Endometrium (tissue), 2 donors: ENCODE data around the gene NUP133.
"Not testable (repeated sequence)": the region's sequence is repeated elsewhere in the genome, so short reads cannot be mapped to it uniquely, and the experiment has no call there.

ENCODE experiments used
- FAIRE-seq: peaks from 2 replicates; lab custom pipeline; 2012; peaks lifted over from hg19 to GRCh38; lab: Jason Lieb, UNC
- donor health status: control.
- donor health status: control.

Gene NUP133

DNA sequence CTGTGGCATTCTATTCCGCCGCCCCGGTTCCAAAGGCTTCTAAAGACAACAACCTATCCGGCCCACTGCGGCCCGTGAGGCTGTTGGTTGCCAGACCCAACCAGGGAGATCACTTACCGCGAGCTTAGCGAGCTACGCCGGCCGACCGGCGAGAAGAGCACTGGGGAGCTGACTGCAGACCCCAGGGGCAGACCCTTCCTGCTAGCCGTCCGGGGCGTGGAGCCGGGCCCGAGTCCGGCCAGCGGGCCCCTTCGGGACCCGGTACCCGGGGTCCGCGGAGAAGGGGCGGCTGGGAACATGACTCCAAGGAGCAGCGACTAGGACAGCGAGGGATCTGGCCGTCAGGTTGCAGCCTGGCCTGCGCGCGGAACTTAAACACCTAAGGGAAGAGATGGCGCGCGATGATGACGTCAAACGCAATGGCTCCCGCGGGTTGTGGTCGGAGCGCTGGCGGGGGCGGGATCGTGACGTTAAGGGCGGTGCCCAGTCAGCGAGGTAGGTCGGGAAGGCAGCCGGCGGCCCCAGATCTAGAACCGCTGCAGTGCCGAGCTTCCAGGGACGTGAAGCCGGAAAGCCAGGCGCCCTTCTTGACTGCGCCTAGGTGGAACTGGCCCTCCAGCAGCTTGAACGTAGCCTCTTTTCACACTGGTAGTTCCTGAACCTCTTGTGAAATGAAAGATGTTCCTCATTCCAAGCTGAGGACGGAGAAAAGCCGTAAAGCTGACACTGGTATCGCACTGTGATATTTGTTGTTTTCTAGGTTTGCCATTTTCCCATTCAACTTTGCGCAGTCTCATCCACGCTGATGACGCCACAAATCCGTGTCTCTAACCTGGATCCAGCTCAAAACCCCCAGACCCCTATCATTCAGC, at the start of gene NUP133:
TSS of gene NUP133 (minus strand) at position 391 of the 872 bp plus-strand sequence. CDS start at position 299, 92 bp downstream.
- FAIRE-seq: peak; percentile 67

DNA sequence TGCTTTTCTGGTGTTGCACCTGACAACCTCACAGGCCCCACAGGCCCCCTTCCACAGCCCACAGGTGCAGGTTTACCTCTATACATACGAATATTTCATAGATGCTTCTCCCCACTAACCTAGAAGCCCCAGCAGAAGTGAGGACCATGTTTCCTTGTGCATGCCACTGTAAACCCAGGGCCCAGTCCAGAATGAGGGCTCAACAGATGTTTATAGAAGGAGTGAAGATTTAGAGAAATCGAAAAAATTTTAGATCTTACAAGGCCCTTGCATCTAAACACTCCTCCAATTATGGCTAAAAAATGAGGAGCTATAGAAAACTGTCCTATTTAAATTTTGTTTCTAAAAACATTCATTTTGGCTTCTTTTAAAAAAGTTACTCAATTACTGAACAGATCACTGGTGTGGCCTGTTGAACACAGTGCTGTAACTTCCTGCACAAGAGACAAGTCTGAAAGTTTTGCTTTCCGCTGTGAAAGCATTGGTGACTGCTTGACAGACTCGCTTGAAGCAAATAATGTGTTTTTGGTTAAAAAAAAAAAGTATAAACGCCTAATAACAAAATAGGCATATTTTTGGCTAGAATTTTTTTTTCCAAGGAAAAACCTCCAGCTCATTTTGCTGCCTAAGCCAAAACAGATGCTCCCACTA, 49.2 kb upstream of the NUP133 start:
- no peak for FAIRE-seq

DNA sequence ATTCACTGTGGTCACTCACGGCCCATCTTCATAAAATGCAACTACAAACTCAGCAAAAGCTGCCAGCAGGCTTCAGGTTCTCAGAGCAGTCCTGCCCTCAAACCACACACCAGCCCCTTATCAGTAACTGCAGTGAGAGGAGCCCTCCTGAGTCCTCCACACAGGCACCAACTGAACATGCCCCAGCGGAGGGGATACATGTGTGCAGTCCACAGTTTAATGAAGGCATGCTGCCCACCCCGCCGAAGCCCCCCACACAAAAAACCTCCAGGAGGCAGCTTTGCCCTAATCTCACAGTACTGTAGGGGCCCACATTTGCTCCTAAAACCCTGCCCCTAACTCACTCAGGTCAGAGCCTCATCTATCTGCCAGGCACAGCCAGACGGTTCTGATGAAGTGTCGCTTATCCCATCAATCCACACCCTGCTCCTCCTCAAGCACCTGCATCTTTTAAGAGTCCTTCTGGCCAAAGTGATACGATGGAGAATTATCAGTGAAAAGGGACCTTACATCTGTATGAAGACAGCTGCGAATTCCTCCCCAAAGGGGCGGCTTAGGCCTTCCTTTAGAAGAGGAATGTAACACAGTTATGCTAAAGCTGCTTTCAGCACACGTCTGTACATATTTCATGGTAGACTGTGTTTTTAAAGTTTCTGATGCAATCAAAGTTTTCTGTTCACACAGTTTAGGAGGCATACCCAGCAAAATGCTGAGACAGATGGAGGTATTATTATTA, 46.9 kb upstream of the NUP133 start:
- FAIRE-seq: no peak

DNA sequence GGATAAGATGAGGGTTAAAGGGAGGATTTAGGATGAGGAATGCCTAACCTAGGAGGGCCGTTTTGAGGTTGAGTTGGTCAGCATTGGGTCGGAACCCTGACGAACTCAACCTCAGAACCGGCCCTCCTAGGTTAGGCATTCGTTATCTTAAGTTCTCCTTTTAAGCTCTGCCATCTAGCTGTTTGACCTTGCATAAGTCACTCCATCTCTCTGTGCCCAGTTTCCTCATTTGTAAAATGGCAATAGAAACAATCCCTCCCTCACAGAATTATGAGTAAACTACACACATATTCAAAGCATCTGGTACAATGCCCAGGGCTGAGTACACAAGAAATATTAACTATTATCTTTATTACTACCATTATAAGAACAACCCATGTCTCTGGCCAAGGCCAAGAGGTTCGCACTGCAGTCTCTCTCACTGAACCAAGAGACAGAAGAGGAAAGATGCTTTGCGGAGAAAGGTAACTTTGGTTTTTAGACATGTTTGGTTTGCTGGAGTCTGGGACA, 45.5 kb upstream of the NUP133 start:
- no peak for FAIRE-seq

DNA sequence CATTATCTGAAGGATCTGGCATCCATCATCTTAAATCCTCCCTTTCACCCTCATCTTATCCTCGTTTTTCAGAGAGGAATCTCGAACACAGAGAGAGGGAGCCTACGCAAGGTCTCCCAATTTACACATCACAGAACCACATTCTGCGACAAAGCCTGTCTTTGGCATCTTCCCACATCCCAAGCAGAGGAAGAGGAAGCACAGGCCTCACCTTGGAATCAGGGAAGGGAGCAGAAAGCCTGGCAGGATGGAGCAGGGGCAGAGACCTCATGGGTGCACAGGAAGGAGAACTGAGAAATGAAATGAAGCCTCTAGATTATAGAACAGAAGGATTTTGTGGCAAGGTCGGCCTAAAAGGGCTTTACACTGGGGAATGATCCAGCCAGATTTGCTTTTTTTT, 44.6 kb upstream of the NUP133 start:
- FAIRE-seq: no peak

DNA sequence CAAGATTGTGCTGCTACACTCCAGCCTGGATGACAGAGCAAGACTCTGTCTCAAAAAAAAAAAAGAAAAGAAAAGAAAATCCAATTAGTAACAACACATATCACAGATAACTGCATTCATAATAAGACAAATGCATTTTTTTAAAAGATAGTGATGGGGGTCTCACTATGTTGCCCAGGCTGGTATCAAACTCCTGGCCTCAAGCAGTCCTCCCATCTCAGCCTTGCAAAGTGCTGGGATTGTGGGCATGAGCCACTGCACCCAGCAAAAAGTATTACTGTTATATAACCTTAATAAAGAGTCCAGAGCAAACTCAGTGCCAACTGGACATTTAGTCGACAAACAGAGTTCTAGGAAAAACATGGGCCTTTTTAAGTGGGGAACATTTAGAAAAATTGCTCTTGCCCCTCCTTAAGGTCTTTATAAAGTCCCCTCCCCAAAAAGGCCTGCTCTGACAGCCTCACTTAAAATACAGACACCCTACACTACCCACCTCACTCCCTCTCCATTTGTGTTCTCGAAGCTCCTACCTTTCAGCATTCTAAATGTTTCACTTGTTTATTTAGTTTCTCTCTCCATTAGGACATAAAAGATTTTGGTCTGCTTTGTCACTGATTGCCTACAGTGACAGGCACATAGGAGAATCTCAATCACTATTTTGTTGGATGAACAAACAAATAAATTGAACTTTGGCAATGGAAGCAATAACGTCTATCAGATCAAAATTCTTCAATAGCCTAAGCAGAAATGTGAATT, 42.8 kb upstream of the NUP133 start:
- no peak for FAIRE-seq

DNA sequence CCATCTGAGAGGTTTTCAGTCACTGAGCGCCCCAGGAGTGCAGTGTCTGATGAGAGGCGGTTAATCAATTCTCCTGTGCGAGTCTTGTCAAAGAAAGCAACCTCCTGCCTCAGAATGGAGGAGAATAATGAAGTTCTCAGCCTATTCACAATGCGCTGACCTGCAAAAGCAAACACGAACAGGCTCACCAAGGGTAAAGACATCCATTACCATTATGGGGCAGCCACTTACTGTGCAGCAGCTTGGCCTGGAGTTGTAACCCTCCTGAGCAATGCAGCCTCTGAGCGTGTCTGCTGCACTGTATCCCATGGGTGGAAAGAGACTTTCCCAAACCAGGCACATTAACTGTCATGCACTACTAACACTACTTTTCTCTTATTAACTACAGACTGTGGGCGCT, 39.4 kb upstream of the NUP133 start:
- FAIRE-seq: no peak

DNA sequence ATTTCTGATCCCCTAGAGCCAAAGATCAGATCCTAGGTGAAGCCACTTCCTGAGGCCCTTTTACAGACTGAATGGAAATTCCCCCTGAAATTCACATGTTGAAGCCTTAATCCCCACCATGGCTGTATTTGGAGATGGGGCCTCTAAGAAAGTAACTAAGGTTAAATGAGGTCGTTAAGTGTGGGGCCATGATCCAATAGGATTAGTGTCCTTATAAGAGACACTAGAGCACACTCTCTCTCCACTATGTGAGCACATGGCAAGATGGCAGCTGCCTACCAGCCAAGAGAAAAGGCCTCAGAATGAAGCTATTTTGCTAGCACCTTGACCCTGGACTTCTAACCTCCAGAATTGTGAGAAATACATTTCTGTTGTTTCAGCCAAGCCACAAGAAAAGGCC, 36.4 kb upstream of the NUP133 start:
- FAIRE-seq: no peak

DNA sequence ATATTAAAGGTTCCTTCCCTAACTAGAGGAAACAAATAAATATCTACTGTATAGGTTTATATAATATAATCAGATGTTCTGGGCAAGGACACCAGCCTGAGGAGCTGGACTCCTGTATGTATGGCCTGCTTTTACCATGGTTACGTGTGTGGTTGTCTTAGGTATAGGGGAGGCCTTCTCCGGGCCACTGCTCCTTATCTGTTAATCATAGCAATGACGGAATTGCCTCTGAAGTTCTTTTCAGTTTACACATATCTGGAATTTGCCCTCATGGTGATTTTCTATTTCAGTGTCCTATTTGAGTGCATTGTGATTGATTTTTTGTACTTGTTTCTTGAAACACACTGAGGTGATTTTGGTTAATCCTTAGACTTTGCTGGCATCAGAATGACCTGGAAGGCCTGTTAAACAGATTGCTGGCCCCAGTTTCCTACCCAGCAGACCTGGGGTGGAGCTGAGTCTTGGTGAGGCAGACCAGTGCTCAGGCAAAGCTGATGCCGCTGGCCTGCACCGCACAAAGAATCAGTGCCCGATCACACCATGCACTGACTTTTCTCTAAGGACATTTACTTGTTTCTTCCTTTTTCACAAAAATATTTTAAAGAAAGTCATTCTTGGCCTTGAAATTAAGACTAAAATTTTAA, 31.8 kb upstream of the NUP133 start:
- FAIRE-seq: no peak

DNA sequence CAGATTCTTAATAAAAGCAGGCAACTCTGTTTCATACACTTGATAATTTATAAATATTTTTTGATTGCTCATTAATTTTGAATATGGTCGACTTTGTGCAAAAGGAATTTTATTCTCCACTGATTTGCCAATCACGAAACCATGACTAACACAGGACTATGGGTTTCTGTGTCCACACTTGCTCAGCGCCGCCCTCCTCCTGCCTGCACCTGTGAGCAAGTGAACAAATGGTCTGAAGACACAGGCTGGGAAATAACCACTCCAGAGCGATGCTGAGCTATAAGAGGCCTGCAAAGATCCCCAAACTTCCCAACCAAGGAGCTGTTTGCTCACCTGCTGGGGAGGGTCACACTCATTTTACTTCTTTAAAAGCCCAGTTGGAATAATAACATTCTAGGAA, 30.8 kb upstream of the NUP133 start:
- no peak for FAIRE-seq

DNA sequence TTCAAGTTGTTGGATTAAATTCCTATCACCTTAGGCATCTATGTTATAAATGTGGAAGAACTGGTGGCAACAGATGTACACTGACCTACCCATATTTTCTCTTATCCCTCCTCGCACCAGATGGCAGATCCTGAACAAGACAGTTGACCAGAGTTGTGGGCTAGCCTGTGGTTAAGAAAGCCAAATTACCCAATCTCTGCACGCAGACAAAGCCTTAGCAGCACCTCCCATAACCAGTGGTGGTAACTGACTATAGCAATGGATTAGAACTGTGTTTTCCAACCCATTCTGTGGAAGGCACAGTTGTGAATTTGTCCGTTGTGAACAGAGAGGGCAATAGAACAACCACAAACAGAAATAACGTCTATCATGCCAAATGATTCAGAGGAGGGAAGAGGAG, 29.8 kb upstream of the NUP133 start:
- FAIRE-seq: no peak

DNA sequence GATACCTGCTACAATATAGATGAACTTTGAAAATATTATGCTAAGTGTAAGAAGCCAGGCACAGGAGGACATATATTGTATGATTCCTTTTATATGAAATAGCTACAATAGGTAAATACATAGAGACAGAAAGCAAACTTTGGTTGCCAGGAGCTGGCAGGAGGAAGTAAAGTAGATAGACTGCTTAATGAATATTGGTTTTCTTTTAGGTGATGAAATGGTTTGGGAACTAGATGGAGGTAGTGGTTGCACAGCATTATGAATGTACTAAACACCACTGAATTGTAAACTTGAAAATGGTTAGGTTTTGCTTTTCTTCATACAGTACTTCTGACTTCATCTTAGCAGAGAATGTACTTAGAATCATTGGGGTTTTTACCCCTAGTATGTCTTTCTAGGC, 28.8 kb upstream of the NUP133 start:
- no peak for FAIRE-seq

DNA sequence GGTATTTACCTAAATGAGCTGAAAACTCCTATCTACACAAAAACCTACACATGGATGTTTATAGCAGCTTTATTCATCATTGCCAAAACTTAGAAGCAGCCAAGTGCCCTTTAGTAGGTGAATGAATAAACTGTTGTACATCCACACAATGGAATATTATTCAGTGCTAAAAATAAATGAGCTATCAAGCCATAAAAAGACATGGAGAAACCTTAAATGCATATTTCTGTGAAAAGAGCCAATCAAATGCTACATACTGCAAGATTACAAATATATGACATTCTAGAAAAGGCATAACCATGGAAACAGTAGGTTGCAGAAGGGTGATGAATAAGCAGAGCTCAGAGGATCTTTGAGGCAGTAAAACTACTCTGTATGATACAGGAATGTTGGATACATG, 27.1 kb upstream of the NUP133 start:
- FAIRE-seq: no peak

DNA sequence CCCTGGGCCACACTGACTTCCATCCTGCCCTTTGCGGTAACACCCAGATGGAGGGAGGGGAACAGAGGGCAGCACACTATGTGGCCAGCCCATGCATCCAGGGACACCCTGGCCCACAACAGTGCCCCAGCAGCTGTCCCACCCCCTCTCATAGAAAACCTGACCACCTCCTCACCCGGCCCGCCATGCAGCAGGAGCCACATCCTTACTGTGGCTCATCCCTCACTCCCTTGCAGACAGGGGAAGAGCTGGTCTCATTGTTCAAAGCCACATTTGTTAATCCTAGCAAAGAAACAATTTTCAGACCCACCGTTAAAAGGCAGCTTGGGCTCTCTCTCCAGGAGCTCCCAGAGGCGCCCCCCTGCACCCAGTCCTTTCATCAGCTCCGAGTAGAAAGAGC, 23.2 kb upstream of the NUP133 start:
- FAIRE-seq: no peak

DNA sequence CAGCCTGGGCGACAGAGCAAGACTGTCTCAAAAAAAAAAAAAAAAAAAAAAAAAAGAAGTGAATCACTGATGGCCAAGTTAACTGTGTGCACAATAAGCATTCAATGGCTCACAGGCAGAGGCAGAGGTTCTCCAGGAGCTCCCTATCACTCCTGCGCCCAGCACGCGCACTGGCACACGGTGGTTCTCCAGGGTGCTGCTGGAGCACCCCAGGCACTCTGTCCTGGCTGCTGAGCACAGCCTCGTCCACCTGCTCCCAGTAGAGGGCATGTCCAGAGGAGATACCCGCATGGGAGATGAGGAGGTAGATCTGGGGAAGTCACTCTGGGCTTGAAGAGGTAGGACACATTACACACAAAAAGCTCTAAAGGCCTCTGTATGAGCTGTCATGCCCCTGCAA, 21.5 kb upstream of the NUP133 start:
- FAIRE-seq: no peak

DNA sequence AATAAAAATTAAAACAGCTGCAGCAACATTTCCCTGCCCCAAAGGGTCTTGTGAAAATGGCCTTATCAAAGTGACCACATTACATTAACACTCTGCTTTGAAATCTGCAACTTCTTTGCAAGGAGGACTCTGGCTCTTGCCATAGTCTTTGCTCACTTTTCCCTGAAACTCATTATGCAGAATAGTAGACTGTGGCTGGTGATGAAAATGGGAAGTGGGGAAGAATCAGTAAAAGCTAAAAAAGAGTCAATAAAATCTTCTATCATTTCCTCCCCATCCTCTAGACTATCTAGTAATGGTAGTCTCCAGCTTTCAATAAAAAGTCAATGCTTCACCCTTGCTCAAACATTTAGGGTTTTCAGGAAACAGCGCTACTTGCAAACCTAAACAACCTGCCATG, 18.6 kb upstream of the NUP133 start:
- no peak for FAIRE-seq

DNA sequence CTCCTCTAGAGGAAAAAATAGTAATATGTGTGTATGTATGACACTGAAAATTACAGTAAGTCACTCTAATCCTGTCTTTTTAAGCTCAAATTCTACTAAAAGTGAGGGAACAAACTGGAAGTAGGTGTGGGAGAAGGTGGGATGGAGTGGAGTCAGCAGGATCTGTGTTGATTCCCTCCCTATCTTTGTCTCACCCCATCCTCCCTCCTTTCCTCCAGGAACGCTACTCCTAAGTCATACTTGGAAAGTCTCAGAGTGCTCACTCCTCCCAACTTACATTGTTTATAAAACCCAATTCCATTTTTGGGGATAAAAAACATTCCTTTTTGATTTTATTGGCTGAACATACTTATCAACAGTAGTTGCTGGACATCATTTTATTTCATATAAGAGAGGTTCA, 14.9 kb upstream of the NUP133 start:
- no peak for FAIRE-seq

DNA sequence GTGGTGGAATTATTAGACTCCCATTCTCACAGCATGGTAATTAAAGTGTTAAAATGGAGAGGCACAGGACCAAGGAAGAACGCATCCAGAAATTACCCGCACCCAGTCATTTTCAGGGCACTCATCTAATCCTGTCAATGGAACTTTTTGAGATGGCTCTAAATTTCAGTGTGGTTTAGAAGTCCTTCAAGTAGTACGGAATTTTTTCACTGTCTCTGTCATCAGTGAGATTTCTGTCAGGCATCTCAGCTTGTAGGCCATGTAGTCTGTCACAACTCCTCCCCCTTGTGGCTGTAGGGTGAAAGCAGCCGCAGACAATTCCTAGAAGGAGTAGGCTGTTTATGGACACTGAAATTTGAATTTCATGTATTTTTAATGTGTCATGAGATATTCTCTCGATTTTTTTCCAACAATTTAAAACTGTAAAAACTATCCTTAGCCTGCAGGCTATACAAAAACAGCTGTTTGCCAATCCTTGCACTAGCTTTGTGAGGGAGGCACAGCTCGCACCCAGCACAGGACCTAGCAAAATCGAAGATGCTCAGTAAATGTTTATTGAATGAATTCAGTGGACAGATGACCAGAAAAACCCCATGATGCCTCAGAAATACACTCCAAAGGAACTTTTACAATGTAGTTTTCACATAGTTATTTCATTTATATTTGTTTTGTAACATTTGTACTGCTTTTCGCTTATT, 6.6 kb upstream of the NUP133 start:
- FAIRE-seq: peak; percentile 72

DNA sequence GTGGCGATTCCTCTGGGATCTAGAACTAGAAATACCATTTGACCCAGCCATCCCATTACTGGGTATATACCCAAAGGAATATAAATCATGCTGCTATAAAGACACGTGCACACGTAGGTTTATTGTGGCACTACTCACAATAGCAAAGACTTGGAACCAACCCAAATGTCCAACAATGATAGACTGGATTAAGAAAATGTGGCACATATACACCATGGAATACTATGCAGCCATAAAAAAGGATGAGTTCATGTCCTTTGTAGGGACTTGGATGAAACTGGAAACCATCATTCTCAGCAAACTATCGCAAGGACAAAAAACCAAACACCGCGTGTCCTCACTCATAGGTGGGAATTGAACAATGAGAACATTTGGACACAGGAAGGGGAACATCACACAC, 3.5 kb upstream of the NUP133 start:
- FAIRE-seq: not testable (repeated sequence)

DNA sequence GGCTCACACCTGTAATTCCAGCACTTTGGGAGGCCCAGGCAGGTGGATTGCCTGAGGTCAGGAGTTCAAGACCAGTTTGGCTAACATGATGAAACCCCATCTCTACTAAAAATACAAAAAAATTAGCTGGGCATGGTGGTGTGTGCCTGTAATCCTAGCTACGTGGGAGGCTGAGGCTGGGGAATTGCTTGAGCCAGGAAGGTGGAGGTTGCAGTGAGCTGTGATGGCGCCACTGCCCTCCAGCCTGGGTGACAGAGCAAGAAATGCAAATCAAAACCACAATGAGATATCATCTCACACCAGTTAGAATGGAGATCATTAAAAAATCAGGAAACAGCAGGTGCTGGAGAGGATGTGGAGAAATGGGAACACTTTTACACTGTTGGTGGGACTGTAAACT, 3.1 kb upstream of the NUP133 start:
- FAIRE-seq: not testable (repeated sequence)

DNA sequence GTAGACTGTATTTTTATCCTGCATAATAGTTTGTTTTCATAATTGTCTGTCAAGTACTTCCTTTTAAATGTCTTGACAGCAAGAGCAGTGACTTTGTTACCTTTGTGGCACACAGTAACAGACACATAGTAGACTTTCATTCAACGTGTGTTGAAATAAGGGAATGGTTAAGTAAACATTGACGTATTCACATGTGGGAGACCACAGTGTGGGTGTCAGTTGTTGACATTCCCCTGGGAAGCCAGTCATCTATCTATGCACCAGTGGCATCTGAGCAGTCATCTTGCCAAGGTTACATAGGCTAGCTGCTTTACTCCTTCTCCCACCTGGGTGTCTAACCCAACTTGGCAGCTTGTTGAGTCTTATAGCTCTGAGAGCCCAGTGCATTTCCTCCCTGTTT, 1.4 kb upstream of the NUP133 start:
- no peak for FAIRE-seq
